Calu3 (cell line): ENCODE results near the gene RPL3. TPM values are rescaled to one million over a fixed set of nuclear protein-coding genes. Genes with fewer than 3 reads are reported as not detected.

Experiments used
- BruUV-seq: library from RNA; stranded (reverse); fragments of 400-500 nt; replicated peaks from 2 replicates; lab custom pipeline; 2021; lab: Mats Ljungman, UMichigan
- CTCF ChIA-PET: fragments of 300-600 bp; sonication (Branson Sonifier 250); formaldehyde crosslinking; loops from one replicate; lab custom pipeline; 2022; ENCODE audit warnings: antibody characterized with exemption; lab: Charles Lee
- DNase-seq: peaks from one replicate; pipeline ENCODE4 v3.0.0; 2022
- H3K27ac Mint-ChIP-seq: one replicate; pipeline ENCODE4 v1.8.0; 2022; ENCODE audit warnings: mixed read lengths; ENCODE audit not compliant: unreplicated experiment
- H3K27me3 Mint-ChIP-seq: one replicate; pipeline ENCODE4 v1.8.0; 2022; ENCODE audit warnings: mixed read lengths; ENCODE audit not compliant: unreplicated experiment
- H3K36me3 Mint-ChIP-seq: one replicate; pipeline ENCODE4 v1.8.0; 2022; ENCODE audit warnings: mild to moderate bottlenecking, moderate library complexity, mixed read lengths; ENCODE audit not compliant: insufficient read depth, unreplicated experiment
- H3K4me1 Mint-ChIP-seq: one replicate; pipeline ENCODE4 v1.8.0; 2022; ENCODE audit warnings: mild to moderate bottlenecking, low read depth, mixed read lengths; ENCODE audit not compliant: unreplicated experiment
- H3K4me3 Mint-ChIP-seq: one replicate; pipeline ENCODE4 v1.8.0; 2022; ENCODE audit warnings: mild to moderate bottlenecking, low read depth, moderate library complexity, mixed read lengths; ENCODE audit not compliant: unreplicated experiment
- H3K9me3 Mint-ChIP-seq: one replicate; pipeline ENCODE4 v1.8.0; 2022; ENCODE audit warnings: low read depth, mixed read lengths; ENCODE audit not compliant: unreplicated experiment
- CTCF ChIP-seq: fragments of 200-600 bp; IDR thresholded peaks from one replicate; pipeline ENCODE4 v1.8.0; 2022; ENCODE audit warnings: antibody characterized with exemption; ENCODE audit not compliant: unreplicated experiment
- intact Hi-C: fragments of 100-400 bp; cut with micrococcal nuclease; formaldehyde crosslinking; loops from one replicate; pipeline ENCODE4 v1.10.0; 2022; ENCODE audit not compliant: unreplicated experiment
- total RNA-seq: library from RNA; stranded (reverse); gene quantifications from 2 replicates; pipeline ENCODE4 v1.2.3, GENCODE V29; 2022

RPL3 gene
- total RNA-seq, 1 experiment from 2014 or later = 1,058 TPM

- no TSS peak for BruUV-seq
- no peak overlapping the region for H3K4me3 Mint-ChIP-seq
- no peak for DNase-seq
- H3K36me3 Mint-ChIP-seq = no peaks in the 10 kb centered on the region
- no peaks in the 10 kb centered on the region for H3K9me3 Mint-ChIP-seq
- H3K27me3 Mint-ChIP-seq = no peaks in the 10 kb centered on the region
- CTCF ChIA-PET = interaction anchor here (1.5 kb wide), 1 partner anchor 23 kb away, joined by 9 read pairs; no protein-coding TSS in a partner anchor
- no peaks in the 10 kb centered on the region for H3K4me1 Mint-ChIP-seq
- no peak for TF ChIP-seq CTCF
- intact Hi-C loops = no loop called here
- H3K27ac Mint-ChIP-seq = no peak overlapping the region
Observed at GRCh38 chr22:39276440-39277141, 42.8 kb downstream of the RPL3 start.

- no peak for TF ChIP-seq CTCF
- Mint-ChIP-seq H3K4me3 (no peak overlapping the region), H3K9me3 (no peaks in the 10 kb centered on the region), H3K27me3 (no peaks in the 10 kb centered on the region), H3K27ac (no peak overlapping the region), H3K36me3 (no peaks in the 10 kb centered on the region), H3K4me1 (no peaks in the 10 kb centered on the region)
- BruUV-seq = no TSS peak
- CTCF ChIA-PET = no interaction called here
- intact Hi-C loops = no loop called here
- DNase-seq = no peak
Observed at GRCh38 chr22:39275814-39276439, 43.5 kb downstream of the RPL3 start.

- no peaks in the 10 kb centered on the region for H3K36me3 Mint-ChIP-seq
- TF ChIP-seq CTCF = no peak
- no peaks in the 10 kb centered on the region for H3K9me3 Mint-ChIP-seq
- no peak overlapping the region for H3K27ac Mint-ChIP-seq
- no TSS peak for BruUV-seq
- no peak overlapping the region for H3K4me3 Mint-ChIP-seq
- H3K27me3 Mint-ChIP-seq = no peaks in the 10 kb centered on the region
- no peaks in the 10 kb centered on the region for H3K4me1 Mint-ChIP-seq
- CTCF ChIA-PET = no interaction called here
- intact Hi-C loops = no loop called here
- DNase-seq = no peak
Observed at GRCh38 chr22:39273950-39274887, 45.2 kb downstream of the RPL3 start.

GRCh38 chr22:39270792-39271191, 48.6 kb downstream of the RPL3 start:
- H3K27ac Mint-ChIP-seq = no peak overlapping the region
- CTCF ChIA-PET = no interaction called here
- TF ChIP-seq CTCF = no peak

More at GRCh38 chr22:39270792-39271191, 48.6 kb downstream of the RPL3 start:
- no TSS peak for BruUV-seq
- no peaks in the 10 kb centered on the region for H3K4me1 Mint-ChIP-seq
- H3K27me3 Mint-ChIP-seq = no peaks in the 10 kb centered on the region
- intact Hi-C loops = no loop called here
- H3K4me3 Mint-ChIP-seq = no peak overlapping the region
- H3K9me3 Mint-ChIP-seq = no peaks in the 10 kb centered on the region
- H3K36me3 Mint-ChIP-seq = no peaks in the 10 kb centered on the region
- no peak for DNase-seq
